Neural progenitor cell (in vitro differentiated cells): ENCODE results near the gene CCDC167. TPM values are rescaled to one million over a fixed set of nuclear protein-coding genes. Genes with fewer than 3 reads are reported as not detected.

ENCODE experiments used
- DNase-seq: peaks from one replicate; pipeline ENCODE4 v3.0.0-alpha.2; 2016; ENCODE audit warnings: low spot score
- H2AFZ ChIP-seq: fragments of 200-600 bp; sonication (generic); replicated peaks from 2 replicates; pipeline ENCODE4 v1.6.1; 2016; ENCODE audit warnings: antibody characterized with exemption
- H3F3A ChIP-seq: fragments of 200-600 bp; sonication (generic); 2 replicates; pipeline ENCODE4 v1.6.1; 2016; ENCODE audit warnings: antibody characterized with exemption, low read depth
- H3K27ac ChIP-seq: fragments of 200-600 bp; sonication (generic); 2 replicates; pipeline ENCODE4 v1.5.1; 2016; ENCODE audit warnings: mild to moderate bottlenecking
- H3K27me3 ChIP-seq: fragments of 200-600 bp; sonication (generic); 2 replicates; pipeline ENCODE4 v1.6.1; 2016; ENCODE audit warnings: mild to moderate bottlenecking, moderate library complexity
- H3K36me3 ChIP-seq: fragments of 200-600 bp; sonication (generic); 2 replicates; pipeline ENCODE4 v1.5.1; 2016
- H3K4me1 ChIP-seq: fragments of 200-600 bp; sonication (generic); 2 replicates; pipeline ENCODE4 v1.6.1; 2016; ENCODE audit warnings: mixed run types
- H3K4me2 ChIP-seq: fragments of 200-600 bp; sonication (generic); 2 replicates; pipeline ENCODE4 v1.6.1; 2016
- H3K4me3 ChIP-seq: fragments of 200-600 bp; sonication (generic); 2 replicates; pipeline ENCODE4 v1.5.1; 2016
- H3K79me2 ChIP-seq: fragments of 200-600 bp; sonication (generic); 2 replicates; pipeline ENCODE4 v1.6.1; 2016; ENCODE audit warnings: low read depth
- H3K9ac ChIP-seq: fragments of 200-600 bp; sonication (generic); 2 replicates; pipeline ENCODE4 v1.6.1; 2016
- H3K9me3 ChIP-seq: fragments of 200-600 bp; sonication (generic); 2 replicates; pipeline ENCODE4 v1.5.1; 2016; ENCODE audit warnings: low read depth
- H4K20me1 ChIP-seq: fragments of 200-600 bp; sonication (generic); 2 replicates; pipeline ENCODE4 v1.6.1; 2016; ENCODE audit warnings: low read depth
- H3K27ac Mint-ChIP-seq: 3 replicates; pipeline ENCODE4 v1.8.0; 2021; ENCODE audit warnings: mixed read lengths
- H3K27me3 Mint-ChIP-seq: 2 replicates; pipeline ENCODE4 v1.8.0; 2022; ENCODE audit warnings: low read depth, mild to moderate bottlenecking, inconsistent platforms, moderate library complexity, mixed read lengths; ENCODE audit not compliant: insufficient read depth
- H3K36me3 Mint-ChIP-seq: 3 replicates; pipeline ENCODE4 v1.8.0; 2021; ENCODE audit warnings: mixed read lengths
- H3K4me1 Mint-ChIP-seq: 3 replicates; pipeline ENCODE4 v1.8.0; 2021; ENCODE audit warnings: mixed read lengths
- H3K4me3 Mint-ChIP-seq: 3 replicates; pipeline ENCODE4 v1.8.0; 2021; ENCODE audit warnings: mild to moderate bottlenecking, moderate library complexity, mixed read lengths
- H3K9me3 Mint-ChIP-seq: 3 replicates; pipeline ENCODE4 v1.8.0; 2020; ENCODE audit warnings: mixed read lengths
- CTCF ChIP-seq: fragments of 200-600 bp; sonication (generic); IDR thresholded peaks from 2 replicates; pipeline ENCODE4 v1.5.1; 2017; ENCODE audit warnings: antibody characterized with exemption, mild to moderate bottlenecking
- EZH2 ChIP-seq: fragments of 200-600 bp; sonication (generic); IDR thresholded peaks from 2 replicates; pipeline ENCODE4 v1.6.1; 2017; ENCODE audit warnings: antibody characterized with exemption, mild to moderate bottlenecking, moderate library complexity
- EZH2phosphoT487 ChIP-seq: fragments of 200-600 bp; sonication (generic); IDR thresholded peaks from 2 replicates; pipeline ENCODE4 v1.6.1; 2017; ENCODE audit warnings: antibody characterized with exemption
- total RNA-seq: library from RNA; depleted of rRNA; stranded (reverse); fragments of >200 nt; gene quantifications from 2 replicates; pipeline ENCODE4 v1.2.3, GENCODE V29; 2015; ENCODE audit warnings: low replicate concordance

CCDC167 gene
- total RNA-seq, 1 donor from 2014 or later: 30.4 TPM

- no peak overlapping the region for H3K27ac ChIP-seq
- Mint-ChIP-seq H3K4me3 (no peak overlapping the region), H3K4me1 (peaks cover 42% of the 10 kb centered on the region), H3K27me3 (peaks cover 2% of the 10 kb centered on the region), H3K27ac (no peak overlapping the region), H3K36me3 (peaks cover 20% of the 10 kb centered on the region), H3K9me3 (no peaks in the 10 kb centered on the region)
- no peak overlapping the region for H3K4me2 ChIP-seq
- peaks cover 32% of the 10 kb centered on the region for H4K20me1 ChIP-seq
- H3K36me3 ChIP-seq: no peaks in the 10 kb centered on the region
- no peak for DNase-seq
- H3K9ac ChIP-seq: no peak overlapping the region
- H2AFZ ChIP-seq: no peak overlapping the region
- peaks cover 38% of the 10 kb centered on the region for H3K4me1 ChIP-seq
- H3K79me2 ChIP-seq: no peaks in the 10 kb centered on the region
- H3F3A ChIP-seq: peaks cover 28% of the 10 kb centered on the region
- H3K4me3 ChIP-seq: no peak overlapping the region
- TF ChIP-seq EZH2phosphoT487 (no peak), EZH2 (no peak), CTCF (no peak)
- no peaks in the 10 kb centered on the region for H3K9me3 ChIP-seq
- no peaks in the 10 kb centered on the region for H3K27me3 ChIP-seq
These were observed 16.3 kb downstream of the CCDC167 start for GRCh38 chr6:37483252-37483901.

- peak overlapping the region; percentile 27 for H3K4me3 Mint-ChIP-seq
- H3K36me3 Mint-ChIP-seq: peaks cover 19% of the 10 kb centered on the region
- TF ChIP-seq CTCF (no peak), EZH2 (no peak), EZH2phosphoT487 (no peak)
- Histone ChIP-seq H3K27me3 (no peaks in the 10 kb centered on the region), H3K4me3 (no peak overlapping the region), H4K20me1 (peaks cover 32% of the 10 kb centered on the region), H3K79me2 (no peaks in the 10 kb centered on the region), H3K4me1 (peaks cover 38% of the 10 kb centered on the region), H3F3A (peaks cover 28% of the 10 kb centered on the region), H3K27ac (no peak overlapping the region), H3K36me3 (no peaks in the 10 kb centered on the region), H3K9me3 (no peaks in the 10 kb centered on the region), H3K4me2 (no peak overlapping the region), H2AFZ (no peak overlapping the region), H3K9ac (no peak overlapping the region)
- no peak for DNase-seq
- peaks cover 36% of the 10 kb centered on the region for H3K4me1 Mint-ChIP-seq
- H3K27ac Mint-ChIP-seq: peak overlapping the region; percentile 87
- no peaks in the 10 kb centered on the region for H3K9me3 Mint-ChIP-seq
- peaks cover 2% of the 10 kb centered on the region for H3K27me3 Mint-ChIP-seq
These were observed 17.0 kb downstream of the CCDC167 start for GRCh38 chr6:37482606-37483251.

- TF ChIP-seq EZH2 (no peak), EZH2phosphoT487 (no peak), CTCF (no peak)
- H3K79me2 ChIP-seq: no peaks in the 10 kb centered on the region
- Mint-ChIP-seq H3K4me1 (peaks cover 36% of the 10 kb centered on the region), H3K36me3 (peaks cover 19% of the 10 kb centered on the region), H3K4me3 (peak overlapping the region; percentile 27), H3K27ac (peak overlapping the region; percentile 87), H3K27me3 (peaks cover under 1% of the 10 kb centered on the region), H3K9me3 (no peaks in the 10 kb centered on the region)
- peaks cover 33% of the 10 kb centered on the region for H4K20me1 ChIP-seq
- H3K9ac ChIP-seq: no peak overlapping the region
- H3K4me3 ChIP-seq: no peak overlapping the region
- no peaks in the 10 kb centered on the region for H3K27me3 ChIP-seq
- H2AFZ ChIP-seq: no peak overlapping the region
- peaks cover 28% of the 10 kb centered on the region for H3F3A ChIP-seq
- peaks cover 38% of the 10 kb centered on the region for H3K4me1 ChIP-seq
- H3K36me3 ChIP-seq: no peaks in the 10 kb centered on the region
- H3K9me3 ChIP-seq: no peaks in the 10 kb centered on the region
- H3K4me2 ChIP-seq: peak overlapping the region; percentile 30
- DNase-seq: peak; percentile 37
- H3K27ac ChIP-seq: peak overlapping the region; percentile 42
These were observed 17.7 kb downstream of the CCDC167 start for GRCh38 chr6:37481711-37482605.
